HepG2 (cell line): Measurements from ENCODE around the gene ATP8A1. TPM values are rescaled to one million over a fixed set of nuclear protein-coding genes. Genes with fewer than 3 reads are reported as not detected.

Experiments
- DMTF1 ChIP-seq: sonication (generic); formaldehyde crosslinking; IDR thresholded peaks from 2 replicates; pipeline ENCODE4 v1.4.0; 2020; ENCODE audit warnings: mild to moderate bottlenecking, missing genetic modification reagents
- RARA ChIP-seq: IDR thresholded peaks from 2 replicates; pipeline ENCODE4 v1.6.1; 2016; ENCODE audit warnings: missing genetic modification reagents, missing compliant biosample characterization
- TEF ChIP-seq: sonication (generic); formaldehyde crosslinking; IDR thresholded peaks from 2 replicates; pipeline ENCODE4 v1.5.0; 2020; ENCODE audit warnings: missing genetic modification reagents
- ZNF652 ChIP-seq: IDR thresholded peaks from 2 replicates; pipeline ENCODE4 v1.6.1; 2016; ENCODE audit warnings: low read depth, borderline replicate concordance
- ZNF891 ChIP-seq: sonication (generic); formaldehyde crosslinking; IDR thresholded peaks from 2 replicates; pipeline ENCODE4 v1.5.0; 2020; ENCODE audit warnings: mild to moderate bottlenecking, missing genetic modification reagents
- ZZZ3 ChIP-seq: sonication (generic); formaldehyde crosslinking; IDR thresholded peaks from 2 replicates; pipeline ENCODE4 v1.4.0; 2020; ENCODE audit warnings: missing genetic modification reagents, mild to moderate bottlenecking, borderline replicate concordance
- polyA plus RNA-seq, 8 experiments: library from polyadenylated mRNA; depleted of rRNA in 3 of 8; stranded (reverse) in 7 of 8; unstranded in 1 of 8; fragments of >200 nt; fragmentation: Illumina TruSeq in 4 of 8; extraction: Trizol in 4 of 8; gene quantifications; 2 replicates each; pipeline versions ENCODE4 v1.2.1 to v1.2.3, GENCODE V29; 2011 to 2016; ENCODE audit warnings: low read depth in 4 of 8, missing spikeins in 1 of 8, mixed read lengths in 1 of 8; ENCODE audit not compliant: insufficient read depth in 1 of 8
- total RNA-seq, 5 experiments: library from RNA; depleted of rRNA; stranded (reverse); fragments of >200 nt; fragmentation: Illumina TruSeq; extraction: Trizol; gene quantifications; 2 replicates each; pipeline ENCODE4 v1.2.3, GENCODE V29; 2016; ENCODE audit warnings: low read depth in 1 of 5
- TF ChIP-seq, protein P1 (sequence below), 2 experiments: fragments of 450-650 bp in 1 of 2; sonication (generic) in 1 of 2; formaldehyde crosslinking in 1 of 2; IDR thresholded peaks; 2 replicates each; pipeline versions ENCODE4 v1.6.1 to v1.8.0; 2016 to 2022; ENCODE audit warnings: antibody characterized with exemption in 1 of 2, mild to moderate bottlenecking in 1 of 2, missing genetic modification reagents in 1 of 2
- TF ChIP-seq, protein P2 (sequence below): sonication (generic); formaldehyde crosslinking; IDR thresholded peaks from 2 replicates; pipeline ENCODE4 v1.4.0; 2020; ENCODE audit warnings: mild to moderate bottlenecking, missing genetic modification reagents
- TF ChIP-seq, protein P3 (sequence below): sonication (generic); formaldehyde crosslinking; IDR thresholded peaks from 2 replicates; pipeline ENCODE4 v1.5.1; 2020; ENCODE audit warnings: mild to moderate bottlenecking, missing genetic modification reagents, borderline replicate concordance

The ATP8A1 gene
- total and polyA plus RNA-seq, 2 of the 13 experiments (the other 11 are each of a cell fraction or from before 2014, with no cell fraction given): 1.7 to 6.2 TPM

DNA sequence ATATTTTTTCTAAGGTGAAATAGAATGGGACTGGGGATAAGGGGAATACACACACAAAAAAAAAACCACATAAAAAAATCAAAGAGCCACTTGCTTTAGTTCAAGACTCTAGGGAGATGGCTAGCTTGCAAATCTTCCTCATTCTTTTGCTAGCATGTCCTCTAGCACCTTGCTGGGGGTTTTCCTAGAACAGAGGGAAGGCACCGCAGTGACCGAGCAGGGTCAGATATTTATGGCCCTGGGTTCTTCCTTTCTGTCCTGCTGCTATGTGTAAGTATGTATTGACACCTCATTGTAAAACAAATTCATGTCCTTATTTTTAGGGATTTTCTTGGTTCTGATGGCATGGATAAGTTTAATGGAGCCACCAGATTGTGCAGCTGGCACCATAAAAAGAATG lies 178.4 kb downstream of the ATP8A1 start (continued):
- TF ChIP-seq, protein P1, sequence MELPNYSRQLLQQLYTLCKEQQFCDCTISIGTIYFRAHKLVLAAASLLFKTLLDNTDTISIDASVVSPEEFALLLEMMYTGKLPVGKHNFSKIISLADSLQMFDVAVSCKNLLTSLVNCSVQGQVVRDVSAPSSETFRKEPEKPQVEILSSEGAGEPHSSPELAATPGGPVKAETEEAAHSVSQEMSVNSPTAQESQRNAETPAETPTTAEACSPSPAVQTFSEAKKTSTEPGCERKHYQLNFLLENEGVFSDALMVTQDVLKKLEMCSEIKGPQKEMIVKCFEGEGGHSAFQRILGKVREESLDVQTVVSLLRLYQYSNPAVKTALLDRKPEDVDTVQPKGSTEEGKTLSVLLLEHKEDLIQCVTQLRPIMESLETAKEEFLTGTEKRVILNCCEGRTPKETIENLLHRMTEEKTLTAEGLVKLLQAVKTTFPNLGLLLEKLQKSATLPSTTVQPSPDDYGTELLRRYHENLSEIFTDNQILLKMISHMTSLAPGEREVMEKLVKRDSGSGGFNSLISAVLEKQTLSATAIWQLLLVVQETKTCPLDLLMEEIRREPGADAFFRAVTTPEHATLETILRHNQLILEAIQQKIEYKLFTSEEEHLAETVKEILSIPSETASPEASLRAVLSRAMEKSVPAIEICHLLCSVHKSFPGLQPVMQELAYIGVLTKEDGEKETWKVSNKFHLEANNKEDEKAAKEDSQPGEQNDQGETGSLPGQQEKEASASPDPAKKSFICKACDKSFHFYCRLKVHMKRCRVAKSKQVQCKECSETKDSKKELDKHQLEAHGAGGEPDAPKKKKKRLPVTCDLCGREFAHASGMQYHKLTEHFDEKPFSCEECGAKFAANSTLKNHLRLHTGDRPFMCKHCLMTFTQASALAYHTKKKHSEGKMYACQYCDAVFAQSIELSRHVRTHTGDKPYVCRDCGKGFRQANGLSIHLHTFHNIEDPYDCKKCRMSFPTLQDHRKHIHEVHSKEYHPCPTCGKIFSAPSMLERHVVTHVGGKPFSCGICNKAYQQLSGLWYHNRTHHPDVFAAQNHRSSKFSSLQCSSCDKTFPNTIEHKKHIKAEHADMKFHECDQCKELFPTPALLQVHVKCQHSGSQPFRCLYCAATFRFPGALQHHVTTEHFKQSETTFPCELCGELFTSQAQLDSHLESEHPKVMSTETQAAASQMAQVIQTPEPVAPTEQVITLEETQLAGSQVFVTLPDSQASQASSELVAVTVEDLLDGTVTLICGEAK (IDR thresholded peaks at IDR 0.05): no peak
- TF ChIP-seq, protein P1 (CRISPR knock-in tag; IDR thresholded peaks at IDR 0.05): no peak
- TF ChIP-seq RARA (no peak), TEF (CRISPR knock-in tag) (no peak), ZZZ3 (no peak), DMTF1 (no peak), ZNF891 (CRISPR knock-in tag) (no peak), ZNF652 (no peak)
- TF ChIP-seq, protein P2, sequence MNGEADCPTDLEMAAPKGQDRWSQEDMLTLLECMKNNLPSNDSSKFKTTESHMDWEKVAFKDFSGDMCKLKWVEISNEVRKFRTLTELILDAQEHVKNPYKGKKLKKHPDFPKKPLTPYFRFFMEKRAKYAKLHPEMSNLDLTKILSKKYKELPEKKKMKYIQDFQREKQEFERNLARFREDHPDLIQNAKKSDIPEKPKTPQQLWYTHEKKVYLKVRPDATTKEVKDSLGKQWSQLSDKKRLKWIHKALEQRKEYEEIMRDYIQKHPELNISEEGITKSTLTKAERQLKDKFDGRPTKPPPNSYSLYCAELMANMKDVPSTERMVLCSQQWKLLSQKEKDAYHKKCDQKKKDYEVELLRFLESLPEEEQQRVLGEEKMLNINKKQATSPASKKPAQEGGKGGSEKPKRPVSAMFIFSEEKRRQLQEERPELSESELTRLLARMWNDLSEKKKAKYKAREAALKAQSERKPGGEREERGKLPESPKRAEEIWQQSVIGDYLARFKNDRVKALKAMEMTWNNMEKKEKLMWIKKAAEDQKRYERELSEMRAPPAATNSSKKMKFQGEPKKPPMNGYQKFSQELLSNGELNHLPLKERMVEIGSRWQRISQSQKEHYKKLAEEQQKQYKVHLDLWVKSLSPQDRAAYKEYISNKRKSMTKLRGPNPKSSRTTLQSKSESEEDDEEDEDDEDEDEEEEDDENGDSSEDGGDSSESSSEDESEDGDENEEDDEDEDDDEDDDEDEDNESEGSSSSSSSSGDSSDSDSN (CRISPR knock-in tag): no peak
- TF ChIP-seq, protein P3, sequence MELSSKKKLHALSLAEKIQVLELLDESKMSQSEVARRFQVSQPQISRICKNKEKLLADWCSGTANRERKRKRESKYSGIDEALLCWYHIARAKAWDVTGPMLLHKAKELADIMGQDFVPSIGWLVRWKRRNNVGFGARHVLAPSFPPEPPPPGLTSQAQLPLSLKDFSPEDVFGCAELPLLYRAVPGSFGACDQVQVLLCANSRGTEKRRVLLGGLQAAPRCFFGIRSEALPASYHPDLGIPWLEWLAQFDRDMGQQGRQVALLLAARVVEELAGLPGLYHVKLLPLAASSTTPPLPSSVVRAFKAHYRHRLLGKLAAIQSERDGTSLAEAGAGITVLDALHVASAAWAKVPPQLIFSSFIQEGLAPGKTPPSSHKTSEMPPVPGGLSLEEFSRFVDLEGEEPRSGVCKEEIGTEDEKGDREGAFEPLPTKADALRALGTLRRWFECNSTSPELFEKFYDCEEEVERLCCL (CRISPR knock-in tag): no peak
